ENCODE data around the gene GRID1.

Gene GRID1

GRCh38 chr10:85598646-85599045 is 767.9 kb downstream of the GRID1 start:
- no peak for DNase-seq (ENCODE audit: low read depth in 1 of 2, low spot score in 1 of 2)

- no peak for DNase-seq (ENCODE audit: low read depth in 1 of 2, low spot score in 1 of 2)
Measured at GRCh38 chr10:85597006-85597405, 769.6 kb downstream of the GRID1 start.

GRCh38 chr10:85596389-85596788 is 770.2 kb downstream of the GRID1 start:
- no peak for DNase-seq (ENCODE audit: low read depth in 1 of 2, low spot score in 1 of 2)

GRCh38 chr10:85594239-85594638 is 772.4 kb downstream of the GRID1 start:
- no peak for DNase-seq (ENCODE audit: low read depth in 1 of 2, low spot score in 1 of 2)

- no peak for DNase-seq (ENCODE audit: low read depth in 1 of 2, low spot score in 1 of 2)
Measured at GRCh38 chr10:85593226-85593772, 773.3 kb downstream of the GRID1 start.

GRCh38 chr10:85581371-85581770 is 785.2 kb downstream of the GRID1 start:
- DNase-seq (ENCODE audit: low read depth in 1 of 2, low spot score in 1 of 2): no peak

- no peak for DNase-seq (ENCODE audit: low read depth in 1 of 2, low spot score in 1 of 2)
Measured at GRCh38 chr10:85580585-85580984, 786.0 kb downstream of the GRID1 start.

GRCh38 chr10:85578860-85579259 is 787.7 kb downstream of the GRID1 start:
- no peak for DNase-seq (ENCODE audit: low read depth in 1 of 2, low spot score in 1 of 2)

GRCh38 chr10:85575441-85575840 is 791.2 kb downstream of the GRID1 start:
- no peak for DNase-seq (ENCODE audit: low read depth in 1 of 2, low spot score in 1 of 2)

- no peak for DNase-seq (ENCODE audit: low read depth in 1 of 2, low spot score in 1 of 2)
Measured at GRCh38 chr10:85570871-85571270, 795.7 kb downstream of the GRID1 start.

GRCh38 chr10:85565381-85565780 is 801.2 kb downstream of the GRID1 start:
- DNase-seq (ENCODE audit: low read depth in 1 of 2, low spot score in 1 of 2): no peak

GRCh38 chr10:85558533-85558932 is 808.1 kb downstream of the GRID1 start:
- DNase-seq (ENCODE audit: low read depth in 1 of 2, low spot score in 1 of 2): no peak

- DNase-seq (ENCODE audit: low read depth in 1 of 2, low spot score in 1 of 2): no peak
Measured at GRCh38 chr10:85557706-85558105, 808.9 kb downstream of the GRID1 start.

- DNase-seq (ENCODE audit: low read depth in 1 of 2, low spot score in 1 of 2): no peak
Measured at GRCh38 chr10:85557077-85557476, 809.5 kb downstream of the GRID1 start.
